GM12801 (cell line): Measurements from ENCODE around the gene PLPP7.

Source experiments
- TF ChIP-seq, protein P1 (sequence below): IDR thresholded peaks from one replicate; pipeline ENCODE4 v1.5.1; 2011; ENCODE audit warnings: control low read depth; ENCODE audit not compliant: insufficient read length; ENCODE audit errors: extremely low read depth

The PLPP7 gene

DNA sequence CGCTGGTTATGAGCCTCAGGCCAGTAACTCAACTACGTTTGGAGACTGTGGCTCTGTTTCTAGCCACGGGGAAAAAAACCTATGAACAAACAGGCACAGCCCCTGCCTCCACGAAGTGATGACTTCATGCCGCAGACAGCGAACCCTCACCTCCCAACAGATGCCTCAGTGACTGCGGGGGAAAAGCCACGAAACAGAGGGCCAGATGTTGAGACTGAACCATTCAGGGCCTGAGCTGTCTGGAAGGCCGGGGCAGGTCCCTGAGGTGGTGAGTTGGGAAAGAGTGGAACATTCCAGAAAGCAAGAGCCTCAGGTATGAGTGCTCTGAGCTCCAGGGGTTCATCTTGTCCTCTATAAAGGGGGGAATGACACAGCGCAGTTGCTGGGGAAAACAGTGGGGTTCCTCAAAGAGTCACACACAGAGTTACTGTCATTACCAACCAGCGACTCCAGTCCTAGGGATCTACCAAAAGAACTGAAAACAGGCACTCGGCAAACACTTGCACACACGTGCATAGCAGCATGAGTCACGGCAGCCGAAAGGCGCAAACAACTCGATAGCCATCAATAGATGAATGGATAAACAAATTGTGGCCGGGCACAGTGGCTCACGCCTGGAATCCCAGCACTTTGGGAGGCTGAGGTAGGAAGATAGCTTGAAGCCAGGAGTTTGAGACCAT, 15.3 kb downstream of the PLPP7 start:
- TF ChIP-seq, protein P1, sequence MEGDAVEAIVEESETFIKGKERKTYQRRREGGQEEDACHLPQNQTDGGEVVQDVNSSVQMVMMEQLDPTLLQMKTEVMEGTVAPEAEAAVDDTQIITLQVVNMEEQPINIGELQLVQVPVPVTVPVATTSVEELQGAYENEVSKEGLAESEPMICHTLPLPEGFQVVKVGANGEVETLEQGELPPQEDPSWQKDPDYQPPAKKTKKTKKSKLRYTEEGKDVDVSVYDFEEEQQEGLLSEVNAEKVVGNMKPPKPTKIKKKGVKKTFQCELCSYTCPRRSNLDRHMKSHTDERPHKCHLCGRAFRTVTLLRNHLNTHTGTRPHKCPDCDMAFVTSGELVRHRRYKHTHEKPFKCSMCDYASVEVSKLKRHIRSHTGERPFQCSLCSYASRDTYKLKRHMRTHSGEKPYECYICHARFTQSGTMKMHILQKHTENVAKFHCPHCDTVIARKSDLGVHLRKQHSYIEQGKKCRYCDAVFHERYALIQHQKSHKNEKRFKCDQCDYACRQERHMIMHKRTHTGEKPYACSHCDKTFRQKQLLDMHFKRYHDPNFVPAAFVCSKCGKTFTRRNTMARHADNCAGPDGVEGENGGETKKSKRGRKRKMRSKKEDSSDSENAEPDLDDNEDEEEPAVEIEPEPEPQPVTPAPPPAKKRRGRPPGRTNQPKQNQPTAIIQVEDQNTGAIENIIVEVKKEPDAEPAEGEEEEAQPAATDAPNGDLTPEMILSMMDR = no peak

DNA sequence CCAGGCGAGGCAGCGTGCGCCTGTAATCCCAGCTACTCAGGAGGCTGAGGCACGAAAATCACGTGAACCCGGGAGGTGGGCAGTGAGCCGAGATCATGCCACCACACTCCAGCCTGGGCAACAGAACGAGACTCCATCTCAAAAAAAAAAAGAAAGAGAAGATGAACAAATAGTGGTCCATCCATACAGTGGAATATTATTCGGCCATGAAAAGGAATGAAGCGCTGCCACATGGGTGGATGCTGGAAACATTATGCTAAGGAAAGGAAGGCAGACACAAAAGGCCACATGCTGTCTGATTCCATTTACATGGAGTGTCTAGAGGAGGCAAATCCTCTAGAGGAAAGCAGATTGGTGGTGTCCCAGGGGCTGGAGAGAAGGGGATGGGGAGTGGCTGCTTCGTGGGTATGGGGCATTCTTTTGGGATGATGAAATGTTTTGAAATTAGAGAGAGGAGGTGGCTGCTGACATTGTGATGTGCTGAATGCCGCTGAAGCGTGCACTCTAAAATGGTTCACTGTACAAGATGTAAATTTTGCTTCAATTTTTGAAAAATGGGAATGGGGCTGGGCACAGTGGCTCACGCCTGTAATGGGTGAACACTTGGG, 17.0 kb downstream of the PLPP7 start:
- TF ChIP-seq, protein P1 = no peak

DNA sequence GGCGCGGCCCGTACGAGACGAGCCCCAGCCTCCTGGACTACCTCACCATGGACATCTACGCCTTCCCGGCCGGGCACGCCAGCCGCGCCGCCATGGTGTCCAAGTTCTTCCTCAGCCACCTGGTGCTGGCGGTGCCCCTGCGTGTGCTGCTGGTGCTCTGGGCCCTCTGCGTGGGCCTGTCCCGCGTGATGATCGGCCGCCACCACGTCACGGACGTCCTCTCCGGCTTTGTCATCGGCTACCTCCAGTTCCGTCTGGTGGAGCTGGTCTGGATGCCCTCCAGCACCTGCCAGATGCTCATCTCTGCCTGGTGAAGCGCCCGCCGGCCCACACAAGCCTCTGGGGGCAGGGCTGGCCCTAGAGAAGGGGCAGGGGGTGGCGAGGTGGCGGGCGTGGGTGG, 18.5 kb downstream of the PLPP7 start:
- TF ChIP-seq, protein P1 = no peak

DNA sequence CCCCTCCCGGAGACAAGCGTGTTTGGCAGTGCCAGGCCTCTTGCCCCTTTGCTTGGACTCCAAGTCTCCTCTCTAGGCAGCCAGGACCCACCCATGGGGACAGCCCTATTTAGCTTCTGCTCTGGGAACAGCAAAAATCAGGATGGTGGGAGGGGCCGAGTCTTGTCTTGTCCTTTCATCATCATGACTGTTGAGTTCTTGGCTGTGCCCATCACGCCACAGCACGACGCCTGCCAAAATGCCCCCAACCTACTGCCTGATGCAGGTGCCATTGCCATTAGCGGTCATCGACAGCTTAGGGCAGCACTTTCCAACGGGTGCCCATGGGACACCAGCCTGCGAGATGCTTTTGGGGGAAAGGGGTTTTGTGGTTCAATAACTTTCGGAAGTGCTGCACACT, 18.9 kb downstream of the PLPP7 start:
- TF ChIP-seq, protein P1 = no peak

DNA sequence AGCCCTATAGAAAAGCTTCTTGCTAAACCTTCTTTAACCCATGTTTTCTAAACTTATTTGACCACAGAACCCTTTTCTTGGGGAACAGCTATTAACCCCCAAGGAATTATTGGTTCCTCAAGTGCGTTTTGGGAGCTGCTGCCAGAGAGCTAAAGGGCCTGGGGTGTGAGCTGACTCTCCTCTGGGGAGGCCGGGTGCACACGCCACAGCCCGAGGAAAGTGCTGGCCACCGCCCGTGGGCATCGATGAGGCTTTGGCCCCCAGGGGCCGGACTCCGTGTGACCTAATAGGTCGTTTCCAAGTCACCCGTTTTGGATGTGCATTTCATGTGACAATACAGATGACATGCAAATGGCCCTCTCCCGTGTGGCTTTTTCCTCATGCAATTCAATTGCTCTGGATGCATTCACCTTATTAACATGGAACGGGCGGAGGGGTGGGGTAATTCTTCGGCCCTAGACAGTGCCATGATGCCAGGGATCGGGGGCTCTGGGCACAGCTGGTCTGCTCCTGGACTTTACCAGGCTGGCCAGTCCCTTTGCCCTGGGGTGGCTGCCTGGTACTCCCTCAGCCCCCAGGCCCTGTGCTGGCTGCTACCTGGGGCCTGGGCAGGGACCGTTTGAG, 19.5 kb downstream of the PLPP7 start:
- TF ChIP-seq, protein P1 = no peak

DNA sequence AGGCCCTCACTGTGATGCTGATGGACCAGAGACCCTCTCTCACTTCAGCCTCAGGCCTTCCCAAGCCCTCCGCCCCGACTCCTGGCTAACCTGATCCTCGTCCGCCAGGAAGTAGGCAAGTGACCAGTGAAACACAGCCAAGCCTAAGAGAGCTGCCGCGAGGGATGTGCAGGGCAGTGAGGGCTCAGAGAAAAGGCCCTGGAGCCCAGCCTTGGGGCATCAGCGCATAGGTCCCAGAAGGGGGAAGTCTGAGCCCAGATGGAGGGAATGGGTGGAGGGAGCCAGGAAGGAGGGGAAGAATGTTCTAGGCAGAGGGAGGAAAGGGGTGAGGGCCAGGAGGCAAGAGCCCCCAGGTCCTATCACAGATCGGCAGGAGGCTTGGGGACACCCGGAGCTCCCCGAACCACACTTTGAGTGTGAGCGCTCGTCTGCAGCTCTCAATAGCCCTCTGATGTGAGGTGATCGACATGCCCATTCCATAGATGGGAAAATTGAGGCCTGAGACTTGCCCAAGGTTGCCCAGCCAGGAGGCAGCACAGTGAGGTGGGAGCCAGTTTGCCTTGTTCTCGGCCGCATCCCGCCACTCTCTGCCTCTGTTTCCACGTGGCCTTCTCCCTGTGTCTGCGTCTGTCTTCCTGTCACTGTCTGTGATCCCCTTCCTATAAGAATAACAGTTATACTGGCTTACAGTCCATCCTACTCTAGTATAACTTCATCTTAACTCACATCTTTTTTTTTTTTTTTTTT, 20.2 kb downstream of the PLPP7 start:
- TF ChIP-seq, protein P1 = no peak
